Measurements from ENCODE around the gene FGF18. TPM values are rescaled to one million over a fixed set of nuclear protein-coding genes. Genes with fewer than 3 reads are reported as not detected.

FGF18 gene
- total and polyA plus RNA-seq, 7 donors, result 0.28 to 3.0 (median 0.48) TPM; not detected in 3

DNA sequence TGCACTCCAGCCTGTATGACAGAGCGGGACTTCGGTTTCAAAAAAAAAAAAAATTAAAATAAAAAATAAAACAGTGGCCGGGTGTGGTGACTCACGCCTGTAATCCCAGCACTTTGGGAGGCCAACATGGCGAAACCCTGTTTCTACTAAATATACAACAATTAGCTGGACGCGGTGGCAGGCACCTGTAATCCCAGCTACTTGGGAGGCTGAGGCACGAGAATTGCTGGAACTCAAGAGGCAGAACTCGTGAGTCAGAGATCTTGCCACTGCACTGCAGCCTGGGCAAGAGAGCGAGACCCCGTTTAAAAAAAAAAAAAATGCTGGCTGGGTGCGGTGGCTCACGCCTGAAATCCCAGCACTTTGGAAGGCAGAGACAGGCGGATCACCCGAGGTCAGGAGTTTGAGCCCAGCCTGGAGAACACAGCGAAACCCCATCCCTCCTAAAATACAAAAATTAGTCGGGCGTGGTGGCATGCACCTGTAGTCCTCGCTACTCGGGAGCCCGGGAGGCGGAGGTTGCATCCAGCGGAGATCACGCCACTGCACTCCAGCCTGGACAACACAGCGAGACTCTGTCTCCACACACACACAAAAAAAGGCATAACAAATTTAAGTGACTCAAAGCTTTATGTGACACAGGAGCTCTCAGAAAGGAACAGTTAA, 33.3 kb upstream of the FGF18 start:
- H3K36me3 ChIP-seq, result peaks cover 0 to 4% (median 0%) of the 10 kb centered on the region in 4 donors
- WGBS, 2 donors, result 95 to 97% methylated on average over 25 of the region's 25 CpGs
- H3K27ac ChIP-seq, result no peak overlapping the region
- no peak for DNase-seq
- peak overlapping the region in 1 of 4 donors; percentile 70 for H3K4me3 ChIP-seq
- H3K9me3 ChIP-seq, result no peaks in the 10 kb centered on the region
- H3K4me1 ChIP-seq, result peaks cover 0 to 39% (median 25%) of the 10 kb centered on the region in 4 donors
- intact Hi-C loops (cut with DNase I), result loop anchor here (10.0 kb wide), 1 partner anchor 899 kb away; the partner anchor contains the start of gene UBTD2
- TF ChIP-seq POLR2A (IDR thresholded peaks at IDR 0.05) (no peak), EP300 (IDR thresholded peaks at IDR 0.05) (no peak), POLR2AphosphoS5 (IDR thresholded peaks at IDR 0.05) (no peak)
- TF ChIP-seq, protein P1, sequence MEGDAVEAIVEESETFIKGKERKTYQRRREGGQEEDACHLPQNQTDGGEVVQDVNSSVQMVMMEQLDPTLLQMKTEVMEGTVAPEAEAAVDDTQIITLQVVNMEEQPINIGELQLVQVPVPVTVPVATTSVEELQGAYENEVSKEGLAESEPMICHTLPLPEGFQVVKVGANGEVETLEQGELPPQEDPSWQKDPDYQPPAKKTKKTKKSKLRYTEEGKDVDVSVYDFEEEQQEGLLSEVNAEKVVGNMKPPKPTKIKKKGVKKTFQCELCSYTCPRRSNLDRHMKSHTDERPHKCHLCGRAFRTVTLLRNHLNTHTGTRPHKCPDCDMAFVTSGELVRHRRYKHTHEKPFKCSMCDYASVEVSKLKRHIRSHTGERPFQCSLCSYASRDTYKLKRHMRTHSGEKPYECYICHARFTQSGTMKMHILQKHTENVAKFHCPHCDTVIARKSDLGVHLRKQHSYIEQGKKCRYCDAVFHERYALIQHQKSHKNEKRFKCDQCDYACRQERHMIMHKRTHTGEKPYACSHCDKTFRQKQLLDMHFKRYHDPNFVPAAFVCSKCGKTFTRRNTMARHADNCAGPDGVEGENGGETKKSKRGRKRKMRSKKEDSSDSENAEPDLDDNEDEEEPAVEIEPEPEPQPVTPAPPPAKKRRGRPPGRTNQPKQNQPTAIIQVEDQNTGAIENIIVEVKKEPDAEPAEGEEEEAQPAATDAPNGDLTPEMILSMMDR (IDR thresholded peaks at IDR 0.05), result no peak
- H3K27me3 ChIP-seq, result no peaks in the 10 kb centered on the region

GRCh38 chr5:171386861-171387344, 32.5 kb upstream of the FGF18 start:
- intact Hi-C loops (cut with DNase I), result loop anchor here (10.0 kb wide), 1 partner anchor 898 kb away; the partner anchor contains the start of gene UBTD2
- Histone ChIP-seq H3K27me3 (no peaks in the 10 kb centered on the region), H3K9me3 (no peaks in the 10 kb centered on the region), H3K36me3 (peaks cover 0 to 12% (median 4%) of the 10 kb centered on the region in 4 donors), H3K4me3 (peak overlapping the region; percentile 62 to 93 (median 80)), H3K4me1 (peaks cover 0 to 44% (median 30%) of the 10 kb centered on the region in 4 donors), H3K27ac (peak overlapping the region; percentile 87 to 97 (median 94))
- 8 to 15% methylated on average over 20 of the region's 20 CpGs for WGBS, 2 donors
- no peak for DNase-seq
- TF ChIP-seq POLR2A (IDR thresholded peaks at IDR 0.05) (no peak), POLR2AphosphoS5 (IDR thresholded peaks at IDR 0.05) (no peak), EP300 (IDR thresholded peaks at IDR 0.05) (no peak)
- TF ChIP-seq, protein P1 (IDR thresholded peaks at IDR 0.05), result no peak

- peaks cover 0 to 17% (median 7%) of the 10 kb centered on the region in 4 donors for H3K36me3 ChIP-seq
- intact Hi-C loops (cut with DNase I), result loop anchor here (10.0 kb wide), 1 partner anchor 897 kb away; the partner anchor contains the start of gene UBTD2
- H3K4me3 ChIP-seq, result peak within 1 kb of the TSS; percentile 62 to 93 (median 80)
- H3K27me3 ChIP-seq, result no peaks in the 10 kb centered on the region
- peak within 1 kb of the TSS; percentile 87 to 97 (median 94) for H3K27ac ChIP-seq
- WGBS, 2 donors, result 0 to 1% methylated on average over 56 of the region's 56 CpGs
- TF ChIP-seq POLR2A (IDR thresholded peaks at IDR 0.05) (peak; percentile 89 to 96), EP300 (IDR thresholded peaks at IDR 0.05) (peak in 2 of 4 donors; percentile 7 to 8), POLR2AphosphoS5 (IDR thresholded peaks at IDR 0.05) (peak; percentile 97 to 99 (median 98))
- TF ChIP-seq, protein P1 (IDR thresholded peaks at IDR 0.05), result no peak
- H3K9me3 ChIP-seq, result no peaks in the 10 kb centered on the region
- H3K4me1 ChIP-seq, result peaks cover 0 to 44% (median 30%) of the 10 kb centered on the region in 4 donors
- DNase-seq, result peak; percentile 99
These were observed 32.0 kb upstream of the FGF18 start, which contains the start of gene NPM1 for GRCh38 chr5:171387345-171387969. Gene NPM1, plus strand, starts transcription at chr5:171387849. Its CDS starts 100 bp downstream, at chr5:171387949.

DNA sequence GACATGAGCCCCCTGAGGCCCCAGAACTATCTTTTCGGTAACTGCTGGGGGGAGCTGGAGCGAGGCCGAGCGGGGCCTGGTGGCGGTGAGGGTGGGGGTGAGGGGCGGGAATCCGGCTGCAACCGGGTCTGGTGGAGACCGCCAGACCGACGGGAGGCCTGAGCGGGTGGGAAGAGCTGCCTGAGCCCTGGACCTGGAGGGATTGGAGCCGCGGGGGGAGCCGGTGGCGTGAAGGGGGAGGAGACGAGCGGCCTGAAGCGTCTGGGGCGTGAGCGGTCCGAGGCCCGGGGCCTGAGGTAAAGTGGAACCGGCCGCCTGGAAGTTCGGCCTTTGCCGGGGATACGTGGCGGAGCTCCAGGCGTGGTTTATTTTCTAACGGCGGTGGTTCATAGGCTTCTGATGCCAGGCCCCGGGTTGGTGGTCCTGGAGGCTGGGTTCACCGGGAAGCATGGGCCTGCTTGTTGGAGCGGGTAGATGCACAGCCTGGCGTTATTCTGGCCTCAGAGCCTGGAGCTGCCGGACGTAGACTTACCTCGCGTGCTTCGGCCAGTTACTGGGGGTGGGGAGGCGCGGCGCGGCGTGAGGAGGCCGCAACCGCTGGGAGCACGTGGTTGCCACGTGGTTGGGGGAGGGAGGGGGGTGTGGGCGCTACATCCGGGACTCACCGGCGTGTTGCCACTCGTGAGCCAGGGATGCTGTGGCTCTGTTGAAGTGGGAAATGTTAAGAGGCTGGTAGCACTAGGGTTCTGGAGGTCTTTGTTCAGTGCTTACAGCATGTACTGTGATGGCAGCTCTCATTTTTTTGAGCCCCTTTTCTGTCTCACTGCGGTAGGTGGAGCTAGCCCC, 31.3 kb upstream of the FGF18 start:
- DNase-seq, result peak; percentile 88
- Histone ChIP-seq H3K27ac (peak overlapping the region; percentile 87 to 97 (median 94)), H3K4me3 (peak overlapping the region; percentile 62 to 93 (median 80)), H3K9me3 (no peaks in the 10 kb centered on the region), H3K4me1 (peaks cover 0 to 44% (median 30%) of the 10 kb centered on the region in 4 donors), H3K27me3 (no peaks in the 10 kb centered on the region), H3K36me3 (peaks cover 4 to 25% (median 9%) of the 10 kb centered on the region in 4 donors)
- TF ChIP-seq POLR2AphosphoS5 (IDR thresholded peaks at IDR 0.05) (peak; percentile 41 to 57 (median 50)), EP300 (IDR thresholded peaks at IDR 0.05) (no peak)
- intact Hi-C loops (cut with DNase I), result loop anchor here (10.0 kb wide), 1 partner anchor 897 kb away; the partner anchor contains the start of gene UBTD2
- WGBS, 2 donors, result 0% methylated on average over 56 of the region's 56 CpGs

Data from sigmoid colon (tissue), 7 donors.